ENCODE data around the gene ATP6V0C. TPM values are rescaled to one million over a fixed set of nuclear protein-coding genes. Genes with fewer than 3 reads are reported as not detected.

ATP6V0C gene
- 34.8 and 55.0 TPM in 2 replicates for total RNA-seq

GRCh38 chr16:2513405-2514332 is at the start of gene ATP6V0C:
Gene ATP6V0C, plus strand, starts transcription at chr16:2513952. Its CDS starts 152 bp downstream, at chr16:2514104.

GRCh38 chr16:2471016-2471652 is 42.6 kb upstream of the ATP6V0C start, which contains the start of gene NTN3:
Gene NTN3, plus strand, starts transcription at chr16:2471297. Its CDS starts 405 bp downstream, at chr16:2471702.

DNA sequence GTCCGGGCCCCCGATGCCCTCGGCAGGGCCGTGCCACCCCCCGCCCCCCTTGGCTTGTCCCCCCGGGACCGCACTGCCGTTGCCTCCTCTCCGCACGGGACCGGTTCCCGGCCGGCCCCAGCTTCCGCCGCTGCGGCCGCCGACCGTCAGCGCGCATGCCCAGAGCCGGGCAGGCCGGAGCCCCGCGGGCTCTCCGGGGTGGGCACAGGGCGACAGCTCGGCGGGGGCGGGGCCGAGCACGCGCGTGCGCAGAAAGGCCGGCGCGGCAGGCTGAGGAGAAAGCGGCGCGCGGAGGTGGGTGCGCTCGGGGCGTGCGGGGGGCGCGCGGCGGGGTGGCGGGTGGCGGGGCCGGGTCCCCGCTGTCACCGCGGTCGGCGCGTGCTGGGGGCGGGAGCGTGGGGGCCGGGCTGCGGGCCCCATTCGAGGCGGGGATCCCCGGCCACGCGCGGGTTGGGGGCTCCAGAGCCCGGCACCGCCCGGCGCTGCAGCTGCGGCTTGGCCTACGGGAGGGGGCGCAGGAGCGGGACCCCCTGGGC is 38.8 kb upstream of the ATP6V0C start, which contains the start of gene TBC1D24:
Gene TBC1D24, plus strand, starts transcription at position 251 of the 536 bp plus-strand sequence. CDS start 21,022 bp downstream, outside the sequence.

GRCh38 chr16:2520097-2520783 is 6.5 kb downstream of the ATP6V0C start, which contains the start of gene AMDHD2:
Gene AMDHD2, plus strand, starts transcription at chr16:2520371. Its CDS starts 88 bp downstream, at chr16:2520459.

GRCh38 chr16:2531371-2531695 is 17.6 kb downstream of the ATP6V0C start, which contains the start of gene CEMP1:
Gene CEMP1, minus strand, starts transcription at chr16:2531408. Its CDS starts 335 bp downstream, at chr16:2531073.

DNA sequence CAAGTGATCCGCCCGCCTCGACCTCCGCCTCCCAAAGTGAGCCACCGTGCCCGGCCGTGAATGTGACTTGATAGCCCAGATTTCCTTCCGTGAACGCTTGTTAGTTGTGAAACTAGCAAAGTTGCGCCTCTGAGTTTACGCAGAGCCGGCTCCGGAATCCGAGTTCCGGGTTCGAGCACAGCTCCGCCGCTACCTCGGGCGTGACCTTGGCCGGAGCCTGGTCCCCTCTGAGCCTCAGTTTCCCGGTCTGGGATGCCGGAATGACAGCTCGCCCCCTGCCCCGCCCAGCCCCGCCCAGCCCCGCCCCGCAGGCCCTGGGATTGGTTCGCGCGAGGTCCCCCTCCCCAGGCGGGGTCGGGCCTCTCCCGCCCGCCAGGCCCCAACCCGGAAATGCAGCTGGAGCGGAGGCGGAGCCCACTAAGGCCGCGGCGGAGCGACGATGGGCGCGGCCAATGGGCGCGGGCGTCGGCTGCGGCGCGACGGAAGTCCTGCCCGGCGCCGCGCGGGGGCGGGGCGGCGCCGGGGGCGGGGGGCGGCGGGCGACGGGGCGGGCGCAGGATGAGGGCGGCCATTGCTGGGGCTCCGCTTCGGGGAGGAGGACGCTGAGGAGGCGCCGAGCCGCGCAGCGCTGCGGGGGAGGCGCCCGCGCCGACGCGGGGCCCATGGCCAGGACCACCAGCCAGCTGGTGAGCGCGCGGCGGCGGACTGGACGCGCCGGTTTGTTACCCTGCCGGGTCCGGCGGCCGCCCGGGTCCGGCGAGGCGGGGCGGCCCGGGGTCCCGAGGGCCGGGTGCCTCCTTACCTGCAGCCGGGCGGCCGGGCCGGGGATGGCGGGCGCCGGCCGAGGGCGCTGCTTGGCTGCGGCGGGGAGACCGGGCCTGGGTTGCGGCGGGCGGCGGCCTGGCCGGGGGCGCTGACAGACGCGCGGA is 24.0 kb downstream of the ATP6V0C start, which contains the start of gene PDPK1:
Gene PDPK1, plus strand, starts transcription at position 571 of the 929 bp plus-strand sequence. Its CDS starts 92 bp downstream, at position 663.

Small RNA genes within 50 kb of the gene (small RNA-seq; reads per million reads assigned to genes)
- gene AC093525.1, result not detected
- not detected for gene MIR3178
- 1.5 reads per million, percentile 36 among the genes with 10 or more reads in this experiment for gene MIR6768

Other genes with a start within 250 kb of the ATP6V0C start
- 138 and 175 TPM in 2 replicates for gene RNPS1, start 245.8 kb upstream of the ATP6V0C start, total RNA-seq
- 24.3 and 31.2 TPM in 2 replicates for gene ABCA3, start 173.2 kb upstream of the ATP6V0C start, total RNA-seq
- gene CCNF, start 84.5 kb upstream of the ATP6V0C start, total RNA-seq, result 41.5 and 70.0 TPM in 2 replicates
- 7.7 and 11.6 TPM in 2 replicates for gene TEDC2, start 53.8 kb upstream of the ATP6V0C start, total RNA-seq
- gene NTN3, start 42.7 kb upstream of the ATP6V0C start, total RNA-seq, result not detected in 2 replicates
- gene TBC1D24, start 38.8 kb upstream of the ATP6V0C start, total RNA-seq, result 15.3 and 16.7 TPM in 2 replicates
- 24.3 and 30.5 TPM in 2 replicates for gene AMDHD2, start 6.4 kb downstream of the ATP6V0C start, total RNA-seq
- not detected in 2 replicates for gene CEMP1, start 17.5 kb downstream of the ATP6V0C start, total RNA-seq
- gene PDPK1, start 24.1 kb downstream of the ATP6V0C start, total RNA-seq, result 27.4 and 29.2 TPM in 2 replicates
- gene KCTD5, start 168.6 kb downstream of the ATP6V0C start, total RNA-seq, result 25.2 and 27.1 TPM in 2 replicates
- 0.22 and 0.53 TPM in 2 replicates for gene PRSS27, start 206.3 kb downstream of the ATP6V0C start, total RNA-seq
- 153 and 155 TPM in 2 replicates for gene SRRM2, start 238.7 kb downstream of the ATP6V0C start, total RNA-seq

All from thoracic aorta endothelial cell (primary cell).